ENCODE measurements around the gene STEAP1B.
A peak's percentile ranks its signal among the peaks of the same experiment; 100 is the strongest.

The STEAP1B gene

DNA sequence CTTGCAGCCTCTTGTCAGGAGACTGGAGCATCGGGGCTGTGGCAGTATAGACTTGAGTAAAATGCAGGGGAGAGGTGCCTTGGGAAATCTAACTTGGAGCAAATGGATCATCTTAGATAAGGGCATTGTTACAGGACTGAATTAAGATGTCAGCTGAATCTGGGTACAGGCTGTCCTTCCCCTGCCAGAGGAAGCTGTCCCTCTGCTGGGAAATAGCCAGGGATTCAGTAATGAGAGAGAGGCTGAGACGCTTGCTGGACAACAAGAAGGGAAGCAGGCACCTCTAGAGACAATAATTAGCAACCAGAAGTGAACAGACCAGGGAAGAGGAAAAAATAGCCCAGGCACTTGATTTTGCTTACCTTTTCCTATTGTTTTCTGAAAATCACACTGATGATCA, 122.3 kb downstream of the STEAP1B start:
- TF ChIP-seq, protein P1, sequence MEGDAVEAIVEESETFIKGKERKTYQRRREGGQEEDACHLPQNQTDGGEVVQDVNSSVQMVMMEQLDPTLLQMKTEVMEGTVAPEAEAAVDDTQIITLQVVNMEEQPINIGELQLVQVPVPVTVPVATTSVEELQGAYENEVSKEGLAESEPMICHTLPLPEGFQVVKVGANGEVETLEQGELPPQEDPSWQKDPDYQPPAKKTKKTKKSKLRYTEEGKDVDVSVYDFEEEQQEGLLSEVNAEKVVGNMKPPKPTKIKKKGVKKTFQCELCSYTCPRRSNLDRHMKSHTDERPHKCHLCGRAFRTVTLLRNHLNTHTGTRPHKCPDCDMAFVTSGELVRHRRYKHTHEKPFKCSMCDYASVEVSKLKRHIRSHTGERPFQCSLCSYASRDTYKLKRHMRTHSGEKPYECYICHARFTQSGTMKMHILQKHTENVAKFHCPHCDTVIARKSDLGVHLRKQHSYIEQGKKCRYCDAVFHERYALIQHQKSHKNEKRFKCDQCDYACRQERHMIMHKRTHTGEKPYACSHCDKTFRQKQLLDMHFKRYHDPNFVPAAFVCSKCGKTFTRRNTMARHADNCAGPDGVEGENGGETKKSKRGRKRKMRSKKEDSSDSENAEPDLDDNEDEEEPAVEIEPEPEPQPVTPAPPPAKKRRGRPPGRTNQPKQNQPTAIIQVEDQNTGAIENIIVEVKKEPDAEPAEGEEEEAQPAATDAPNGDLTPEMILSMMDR (conservative IDR thresholded peaks at IDR 0.05) = no peak
- 0 out of 2 replicates have a peak overlapping the region, but pooled peaks have one; percentile 18 for H3K27ac ChIP-seq

DNA sequence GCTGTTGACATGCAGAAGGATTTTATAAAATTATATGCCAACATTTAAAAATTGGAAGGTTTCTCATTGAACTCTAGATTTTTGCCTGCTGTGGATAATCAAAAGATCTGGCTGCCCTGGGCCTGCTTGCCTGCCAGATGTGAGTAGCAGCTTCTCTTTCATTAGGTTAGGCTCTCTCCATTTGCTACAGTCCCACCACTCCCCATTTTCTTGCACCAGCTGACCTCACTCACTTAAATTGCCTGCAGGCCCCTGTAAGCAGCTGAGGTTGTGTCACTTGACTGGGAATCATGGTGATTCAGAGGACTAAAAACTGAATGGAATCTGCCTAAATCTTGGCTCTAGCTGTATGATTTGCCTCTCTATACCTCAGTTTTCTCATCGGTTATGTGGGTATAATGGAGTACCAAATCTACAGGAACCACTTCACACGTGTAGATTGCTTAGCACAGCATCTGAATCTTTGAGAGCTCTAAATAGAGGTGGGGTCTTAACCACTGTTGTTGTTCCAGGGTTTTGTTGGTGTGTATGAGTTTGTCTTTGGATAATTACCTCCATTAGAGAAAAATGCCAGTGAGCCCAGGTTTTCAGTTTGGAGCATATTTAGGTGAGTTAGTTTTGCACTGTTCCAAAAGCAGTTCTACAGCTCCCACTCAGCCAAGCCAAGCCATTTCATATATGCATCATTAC, 124.5 kb downstream of the STEAP1B start:
- TF ChIP-seq, protein P1 (conservative IDR thresholded peaks at IDR 0.05) = no peak
- H3K27ac ChIP-seq = no peak overlapping the region

DNA sequence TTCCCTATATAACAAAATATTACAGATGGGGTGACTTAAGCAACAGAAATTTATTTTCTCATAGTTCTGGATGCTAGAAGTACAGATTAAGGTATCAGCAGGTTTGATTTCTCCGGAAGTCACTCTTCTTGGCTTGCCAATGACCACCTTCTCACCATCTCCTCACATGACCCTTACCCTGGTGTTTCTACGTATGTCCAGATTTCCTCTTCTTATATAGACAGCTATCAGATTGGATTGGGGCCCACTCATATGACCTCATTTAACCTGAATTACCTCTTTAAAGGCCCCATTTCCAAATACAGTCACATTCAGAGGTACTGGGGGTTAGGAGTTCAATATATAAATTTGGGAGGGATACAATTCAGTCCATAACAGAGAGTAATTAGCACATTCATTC, 126.1 kb downstream of the STEAP1B start:
- peak overlapping the region; percentile 49; the same call in 1 of the 2 replicates for H3K27ac ChIP-seq
- TF ChIP-seq, protein P1 (conservative IDR thresholded peaks at IDR 0.05) = no peak

DNA sequence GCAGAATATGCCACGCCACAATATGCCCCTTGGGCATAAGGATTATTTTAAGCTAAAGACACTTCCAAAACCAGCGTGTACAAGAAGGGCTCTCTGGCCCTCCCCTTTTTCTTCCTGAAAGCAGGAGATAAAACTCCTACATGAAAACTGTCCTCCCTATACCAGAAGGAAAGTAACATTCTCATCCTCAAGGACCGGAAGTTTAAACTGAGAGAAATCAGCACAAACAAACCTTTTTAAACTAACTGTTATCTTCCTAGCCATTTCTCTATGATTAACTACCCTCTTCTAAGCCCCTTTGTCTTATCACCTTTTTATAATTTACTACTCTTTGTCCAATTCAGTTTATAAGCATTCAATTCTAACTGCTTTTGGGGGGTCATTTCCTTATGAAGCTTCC, 126.6 kb downstream of the STEAP1B start:
- TF ChIP-seq, protein P1 (conservative IDR thresholded peaks at IDR 0.05) = no peak
- peak overlapping the region; percentile 49 for H3K27ac ChIP-seq

GRCh38 chr7:22372863-22373262, 127.1 kb downstream of the STEAP1B start:
- TF ChIP-seq, protein P1 (conservative IDR thresholded peaks at IDR 0.05) = no peak
- peak overlapping the region; percentile 49 for H3K27ac ChIP-seq

DNA sequence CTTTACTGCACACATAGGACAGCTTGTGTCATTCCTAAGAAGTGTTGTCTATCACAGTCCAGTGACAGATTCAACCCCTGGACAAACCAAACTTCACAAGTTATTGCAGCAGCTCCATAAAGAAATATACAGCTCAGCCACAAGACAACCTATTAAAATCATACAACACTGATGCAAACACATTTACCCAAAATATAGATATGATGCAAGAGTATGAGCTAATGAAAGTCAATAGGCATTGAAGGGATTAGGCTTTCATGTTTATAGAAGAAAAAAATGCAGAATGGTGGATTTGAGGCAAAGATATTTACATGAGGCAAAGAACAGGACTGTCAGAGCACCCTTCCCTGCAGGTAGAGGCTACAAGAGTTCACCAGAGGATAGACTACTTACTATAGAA, 128.1 kb downstream of the STEAP1B start:
- no peak overlapping the region for H3K27ac ChIP-seq
- TF ChIP-seq, protein P1 (conservative IDR thresholded peaks at IDR 0.05) = no peak
